Liver (tissue), 3 donors: Measurements from ENCODE around the gene SLC6A17.

ENCODE experiments used
- ATF3 ChIP-seq: IDR thresholded peaks from 2 replicates; pipeline ENCODE4 v1.6.1; 2016; ENCODE audit warnings: antibody characterized with exemption
- CTCF ChIP-seq: fragments of 150-350 bp; IDR thresholded peaks from 2 replicates; pipeline ENCODE4 v1.5.1; 2017; ENCODE audit warnings: improper control_type of control experiment, low read depth, low read length; ENCODE audit not compliant: missing input control
- FOXA1 ChIP-seq: IDR thresholded peaks from 2 replicates; pipeline ENCODE4 v1.6.1; 2016; ENCODE audit warnings: antibody characterized with exemption
- JUND ChIP-seq, 2 donors: IDR thresholded peaks; 2 replicates each; pipeline ENCODE4 v1.6.1; 2016; ENCODE audit warnings: antibody characterized with exemption in 2 of 2
- RAD21 ChIP-seq, 2 donors: IDR thresholded peaks; 2 replicates each; pipeline ENCODE4 v1.6.1; 2016; ENCODE audit warnings: antibody characterized with exemption in 2 of 2, mild to moderate bottlenecking in 2 of 2
- REST ChIP-seq: IDR thresholded peaks from 2 replicates; pipeline ENCODE4 v1.6.1; 2016; ENCODE audit warnings: antibody characterized with exemption, mild to moderate bottlenecking
- SP1 ChIP-seq: IDR thresholded peaks from 2 replicates; pipeline ENCODE4 v1.6.1; 2018; ENCODE audit warnings: antibody characterized with exemption, mild to moderate bottlenecking
- donor health status: healthy.
- donor health status: healthy.

- TF ChIP-seq CTCF (no peak), JUND (IDR thresholded peaks at IDR 0.05) (no peak), ATF3 (no peak), REST (no peak), SP1 (no peak), RAD21 (IDR thresholded peaks at IDR 0.05) (no peak), FOXA1 (no peak)
Observed at GRCh38 chr1:110225212-110225611, 74.9 kb downstream of the SLC6A17 start.
